K562 (cell line): Measurements from ENCODE around the gene MPST.
A peak's percentile ranks its signal among the peaks of the same experiment; 100 is the strongest.

ENCODE experiments used
- ADNP ChIP-seq: fragments of 200-800 bp; sonication (Bioruptor generic); IDR thresholded peaks from 2 replicates; pipeline ENCODE4 v1.6.1; 2016; ENCODE audit warnings: missing genetic modification characterization, missing compliant biosample characterization
- CHD2 ChIP-seq: IDR thresholded peaks from 2 replicates; pipeline ENCODE4 v1.6.1; 2011; ENCODE audit warnings: low read depth, low read length
- CHD4 ChIP-seq: fragments of 200-600 bp; sonication (generic); IDR thresholded peaks from 3 replicates; pipeline ENCODE4 v1.6.1; 2012; ENCODE audit warnings: low read depth, mild to moderate bottlenecking, mixed read lengths, low read length, inconsistent platforms; ENCODE audit not compliant: insufficient read depth, insufficient replicate concordance, poor library complexity, severe bottlenecking
- EZH2 ChIP-seq: IDR thresholded peaks from 2 replicates; pipeline ENCODE4 v1.6.1; 2012; ENCODE audit warnings: low read depth, mild to moderate bottlenecking, inconsistent platforms, low read length, borderline replicate concordance
- FOXP4 ChIP-seq: sonication (generic); formaldehyde crosslinking; IDR thresholded peaks from 2 replicates; pipeline ENCODE4 v1.8.0; 2022; ENCODE audit warnings: mild to moderate bottlenecking, missing genetic modification reagents, borderline replicate concordance
- HMGXB4 ChIP-seq: sonication (generic); formaldehyde crosslinking; IDR thresholded peaks from 2 replicates; pipeline ENCODE4 v1.8.1; 2023; ENCODE audit warnings: mild to moderate bottlenecking, missing genetic modification reagents
- MIER1 ChIP-seq: fragments of 450-650 bp; IDR thresholded peaks from 2 replicates; pipeline ENCODE4 v1.6.1; 2016; ENCODE audit warnings: antibody characterized with exemption, mild to moderate bottlenecking, low read depth
- NR0B1 ChIP-seq: fragments of 450-650 bp; IDR thresholded peaks from one replicate; pipeline ENCODE4 v1.6.1; 2018; ENCODE audit warnings: mild to moderate bottlenecking, moderate library complexity; ENCODE audit not compliant: partially characterized antibody
- PCBP1 ChIP-seq: fragments of 200-400 bp; formaldehyde crosslinking; IDR thresholded peaks from 2 replicates; pipeline ENCODE4 v1.6.1; 2018; ENCODE audit warnings: mild to moderate bottlenecking, low read depth, low read length; ENCODE audit not compliant: poor library complexity, severe bottlenecking
- RBBP5 ChIP-seq: fragments of 200-600 bp; sonication (generic); IDR thresholded peaks from 2 replicates; pipeline ENCODE4 v1.6.1; 2012; ENCODE audit warnings: borderline replicate concordance, mild to moderate bottlenecking, low read length, control low read depth, inconsistent platforms; ENCODE audit not compliant: insufficient read depth, poor library complexity, severe bottlenecking
- SOX6 ChIP-seq: fragments of 450-650 bp; IDR thresholded peaks from 2 replicates; pipeline ENCODE4 v1.6.1; 2014; ENCODE audit warnings: mild to moderate bottlenecking
- TF ChIP-seq, protein P1 (sequence below), 2 experiments: fragments of 450-650 bp; formaldehyde crosslinking in 1 of 2; IDR thresholded peaks; 2 replicates each; pipeline versions ENCODE4 v1.4.0 to v1.6.1; 2014 to 2020; ENCODE audit warnings: mild to moderate bottlenecking in 2 of 2, borderline replicate concordance in 1 of 2, low read depth in 1 of 2
- TF ChIP-seq, protein P2 (sequence below): sonication (generic); formaldehyde crosslinking; IDR thresholded peaks from 2 replicates; pipeline ENCODE4 v1.8.0; 2022; ENCODE audit warnings: missing genetic modification reagents, mild to moderate bottlenecking, moderate library complexity, borderline replicate concordance
- TF ChIP-seq, protein P3 (sequence below), 3 experiments: IDR thresholded peaks in 2 of 3; conservative IDR thresholded peaks in 1 of 3; 2 replicates each; pipeline ENCODE4 v1.5.1; 2011 to 2012; ENCODE audit warnings: low read length in 3 of 3, mild to moderate bottlenecking in 3 of 3, control low read depth in 2 of 3, improper control_type of control experiment in 1 of 3, inconsistent platforms in 1 of 3, low read depth in 1 of 3, mixed read lengths in 1 of 3, moderate library complexity in 1 of 3; ENCODE audit not compliant: insufficient read depth in 2 of 3

GRCh38 chr22:36991206-36991605, 28.3 kb upstream of the MPST start:
- TF ChIP-seq, protein P1, sequence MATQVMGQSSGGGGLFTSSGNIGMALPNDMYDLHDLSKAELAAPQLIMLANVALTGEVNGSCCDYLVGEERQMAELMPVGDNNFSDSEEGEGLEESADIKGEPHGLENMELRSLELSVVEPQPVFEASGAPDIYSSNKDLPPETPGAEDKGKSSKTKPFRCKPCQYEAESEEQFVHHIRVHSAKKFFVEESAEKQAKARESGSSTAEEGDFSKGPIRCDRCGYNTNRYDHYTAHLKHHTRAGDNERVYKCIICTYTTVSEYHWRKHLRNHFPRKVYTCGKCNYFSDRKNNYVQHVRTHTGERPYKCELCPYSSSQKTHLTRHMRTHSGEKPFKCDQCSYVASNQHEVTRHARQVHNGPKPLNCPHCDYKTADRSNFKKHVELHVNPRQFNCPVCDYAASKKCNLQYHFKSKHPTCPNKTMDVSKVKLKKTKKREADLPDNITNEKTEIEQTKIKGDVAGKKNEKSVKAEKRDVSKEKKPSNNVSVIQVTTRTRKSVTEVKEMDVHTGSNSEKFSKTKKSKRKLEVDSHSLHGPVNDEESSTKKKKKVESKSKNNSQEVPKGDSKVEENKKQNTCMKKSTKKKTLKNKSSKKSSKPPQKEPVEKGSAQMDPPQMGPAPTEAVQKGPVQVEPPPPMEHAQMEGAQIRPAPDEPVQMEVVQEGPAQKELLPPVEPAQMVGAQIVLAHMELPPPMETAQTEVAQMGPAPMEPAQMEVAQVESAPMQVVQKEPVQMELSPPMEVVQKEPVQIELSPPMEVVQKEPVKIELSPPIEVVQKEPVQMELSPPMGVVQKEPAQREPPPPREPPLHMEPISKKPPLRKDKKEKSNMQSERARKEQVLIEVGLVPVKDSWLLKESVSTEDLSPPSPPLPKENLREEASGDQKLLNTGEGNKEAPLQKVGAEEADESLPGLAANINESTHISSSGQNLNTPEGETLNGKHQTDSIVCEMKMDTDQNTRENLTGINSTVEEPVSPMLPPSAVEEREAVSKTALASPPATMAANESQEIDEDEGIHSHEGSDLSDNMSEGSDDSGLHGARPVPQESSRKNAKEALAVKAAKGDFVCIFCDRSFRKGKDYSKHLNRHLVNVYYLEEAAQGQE (IDR thresholded peaks at IDR 0.05; ENCODE audit: borderline replicate concordance) = no peak
- TF ChIP-seq, protein P1 (CRISPR knock-in tag; IDR thresholded peaks at IDR 0.05; ENCODE audit: low read depth) = no peak
- no peak for TF ChIP-seq NR0B1
- TF ChIP-seq SOX6 = no peak
- TF ChIP-seq EZH2 = no peak
- no peak for TF ChIP-seq HMGXB4 (CRISPR knock-in tag)
- TF ChIP-seq CHD4 = no peak
- TF ChIP-seq, protein P2, sequence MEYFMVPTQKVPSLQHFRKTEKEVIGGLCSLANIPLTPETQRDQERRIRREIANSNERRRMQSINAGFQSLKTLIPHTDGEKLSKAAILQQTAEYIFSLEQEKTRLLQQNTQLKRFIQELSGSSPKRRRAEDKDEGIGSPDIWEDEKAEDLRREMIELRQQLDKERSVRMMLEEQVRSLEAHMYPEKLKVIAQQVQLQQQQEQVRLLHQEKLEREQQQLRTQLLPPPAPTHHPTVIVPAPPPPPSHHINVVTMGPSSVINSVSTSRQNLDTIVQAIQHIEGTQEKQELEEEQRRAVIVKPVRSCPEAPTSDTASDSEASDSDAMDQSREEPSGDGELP = no peak
- TF ChIP-seq, protein P3, sequence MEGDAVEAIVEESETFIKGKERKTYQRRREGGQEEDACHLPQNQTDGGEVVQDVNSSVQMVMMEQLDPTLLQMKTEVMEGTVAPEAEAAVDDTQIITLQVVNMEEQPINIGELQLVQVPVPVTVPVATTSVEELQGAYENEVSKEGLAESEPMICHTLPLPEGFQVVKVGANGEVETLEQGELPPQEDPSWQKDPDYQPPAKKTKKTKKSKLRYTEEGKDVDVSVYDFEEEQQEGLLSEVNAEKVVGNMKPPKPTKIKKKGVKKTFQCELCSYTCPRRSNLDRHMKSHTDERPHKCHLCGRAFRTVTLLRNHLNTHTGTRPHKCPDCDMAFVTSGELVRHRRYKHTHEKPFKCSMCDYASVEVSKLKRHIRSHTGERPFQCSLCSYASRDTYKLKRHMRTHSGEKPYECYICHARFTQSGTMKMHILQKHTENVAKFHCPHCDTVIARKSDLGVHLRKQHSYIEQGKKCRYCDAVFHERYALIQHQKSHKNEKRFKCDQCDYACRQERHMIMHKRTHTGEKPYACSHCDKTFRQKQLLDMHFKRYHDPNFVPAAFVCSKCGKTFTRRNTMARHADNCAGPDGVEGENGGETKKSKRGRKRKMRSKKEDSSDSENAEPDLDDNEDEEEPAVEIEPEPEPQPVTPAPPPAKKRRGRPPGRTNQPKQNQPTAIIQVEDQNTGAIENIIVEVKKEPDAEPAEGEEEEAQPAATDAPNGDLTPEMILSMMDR (IDR thresholded peaks at IDR 0.05 in 2 of 3, conservative IDR thresholded peaks at IDR 0.05 in 1 of 3; ENCODE audit: insufficient read depth in 2 of 3, low read depth in 1 of 3, low read length in 3 of 3) = peak in 2 of 3 experiments; percentile 11 to 22; a peak in 1 of 6 replicates
- no peak for TF ChIP-seq MIER1
- TF ChIP-seq ADNP (tag) = no peak
- no peak for TF ChIP-seq PCBP1
- TF ChIP-seq CHD2 = no peak
- TF ChIP-seq FOXP4 (CRISPR knock-in tag) = no peak
- no peak for TF ChIP-seq RBBP5
